Ishikawa (cell line): ENCODE measurements around the gene IRF2.

ENCODE experiments used
- CEBPB ChIP-seq: IDR thresholded peaks from 2 replicates; pipeline ENCODE4 v1.6.1; 2012
- CREB1 ChIP-seq: IDR thresholded peaks from 2 replicates; pipeline ENCODE4 v1.6.1; 2012; ENCODE audit warnings: low read depth
- EGR1 ChIP-seq: IDR thresholded peaks from 2 replicates; pipeline ENCODE4 v1.6.1; 2012
- EP300 ChIP-seq: IDR thresholded peaks from 2 replicates; pipeline ENCODE4 v1.6.1; 2012; ENCODE audit warnings: borderline replicate concordance
- FOXM1 ChIP-seq: IDR thresholded peaks from 2 replicates; pipeline ENCODE4 v1.6.1; 2012; ENCODE audit warnings: low read depth, borderline replicate concordance
- MAX ChIP-seq: IDR thresholded peaks from 2 replicates; pipeline ENCODE4 v1.6.1; 2012
- NFIC ChIP-seq: IDR thresholded peaks from 2 replicates; pipeline ENCODE4 v1.6.1; 2012
- RAD21 ChIP-seq: IDR thresholded peaks from 2 replicates; pipeline ENCODE4 v1.6.1; 2012; ENCODE audit warnings: low read depth
- TAF1 ChIP-seq: IDR thresholded peaks from 2 replicates; pipeline ENCODE4 v1.6.1; 2012; ENCODE audit warnings: low read depth, mild to moderate bottlenecking
- TCF12 ChIP-seq: IDR thresholded peaks from 2 replicates; pipeline ENCODE4 v1.6.1; 2012; ENCODE audit warnings: low read depth
- TEAD4 ChIP-seq: IDR thresholded peaks from 2 replicates; pipeline ENCODE4 v1.6.1; 2012
- YY1 ChIP-seq: IDR thresholded peaks from 2 replicates; pipeline ENCODE4 v1.6.1; 2012; ENCODE audit warnings: low read depth
- ZBTB7A ChIP-seq: IDR thresholded peaks from 2 replicates; pipeline ENCODE4 v1.6.1; 2012; ENCODE audit warnings: low read depth
- TF ChIP-seq, protein P1 (sequence below): IDR thresholded peaks from 2 replicates; pipeline ENCODE4 v1.6.1; 2012
- TF ChIP-seq, protein P2 (sequence below): IDR thresholded peaks from 2 replicates; pipeline ENCODE4 v1.6.1; 2012; ENCODE audit warnings: low read depth, mild to moderate bottlenecking

IRF2 gene

DNA sequence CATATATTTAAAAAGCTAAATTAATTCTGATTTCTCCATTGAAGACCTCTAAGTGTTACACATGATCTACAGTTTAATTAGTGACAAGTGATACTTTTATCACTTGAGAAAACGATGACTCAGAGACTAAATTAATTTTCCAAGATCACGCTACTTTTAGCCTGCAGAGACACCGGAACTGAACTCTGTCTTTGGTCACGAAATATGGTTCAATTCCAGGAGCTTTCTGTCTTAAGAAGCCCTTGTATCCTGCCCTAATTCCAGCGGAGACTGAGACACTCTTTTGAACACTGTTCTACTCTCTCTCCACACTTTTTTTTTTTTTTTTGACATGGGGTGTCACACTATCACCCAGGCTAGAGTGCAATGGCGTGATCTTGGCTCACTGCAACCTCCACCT lies 63.6 kb downstream of the IRF2 start:
- TF ChIP-seq CREB1 (no peak), RAD21 (no peak), MAX (no peak), NFIC (no peak)

DNA sequence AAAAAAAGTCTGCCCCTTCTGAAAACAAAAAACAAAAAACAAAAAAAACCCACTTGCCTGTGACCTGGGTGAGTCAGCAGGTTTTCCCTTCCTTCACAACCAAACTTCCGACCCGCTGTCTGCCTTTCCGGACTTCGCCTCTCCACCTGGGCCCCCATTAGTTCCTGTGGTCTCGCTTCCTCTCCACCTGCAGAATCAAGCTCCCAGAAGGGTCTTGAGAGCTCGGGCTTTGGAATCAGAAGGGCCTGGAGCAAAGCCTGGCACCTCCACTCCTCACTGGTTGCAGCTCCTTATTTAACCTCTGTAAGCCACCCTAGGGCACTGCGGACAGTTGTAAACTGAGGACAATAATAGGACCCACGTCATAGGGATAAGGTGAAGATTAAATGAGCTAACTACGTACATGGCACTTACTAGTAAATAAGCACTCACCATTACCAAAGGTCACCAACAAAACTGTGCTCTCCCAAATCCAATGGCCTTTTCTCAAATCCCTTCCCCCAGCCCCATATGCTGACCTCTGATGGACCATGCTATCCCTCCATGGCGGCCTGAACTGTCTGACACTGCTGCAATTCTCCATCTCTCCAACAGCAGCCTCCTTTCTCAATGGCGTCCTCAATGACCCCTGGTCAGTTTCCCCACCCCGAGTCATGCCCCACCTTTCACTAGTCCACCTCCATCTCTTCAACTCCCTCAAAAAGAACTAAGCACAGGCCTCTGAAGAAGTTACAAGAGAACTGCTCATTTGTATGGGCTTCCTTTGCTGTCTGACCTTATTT lies 64.2 kb downstream of the IRF2 start:
- TF ChIP-seq MAX (no peak), CEBPB (no peak), EP300 (no peak), NFIC (no peak), YY1 (no peak), CREB1 (no peak), ZBTB7A (no peak), RAD21 (no peak), FOXM1 (no peak), EGR1 (no peak), TCF12 (no peak), TAF1 (no peak), TEAD4 (no peak)
- TF ChIP-seq, protein P1, sequence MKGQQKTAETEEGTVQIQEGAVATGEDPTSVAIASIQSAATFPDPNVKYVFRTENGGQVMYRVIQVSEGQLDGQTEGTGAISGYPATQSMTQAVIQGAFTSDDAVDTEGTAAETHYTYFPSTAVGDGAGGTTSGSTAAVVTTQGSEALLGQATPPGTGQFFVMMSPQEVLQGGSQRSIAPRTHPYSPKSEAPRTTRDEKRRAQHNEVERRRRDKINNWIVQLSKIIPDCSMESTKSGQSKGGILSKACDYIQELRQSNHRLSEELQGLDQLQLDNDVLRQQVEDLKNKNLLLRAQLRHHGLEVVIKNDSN: no peak
- TF ChIP-seq, protein P2, sequence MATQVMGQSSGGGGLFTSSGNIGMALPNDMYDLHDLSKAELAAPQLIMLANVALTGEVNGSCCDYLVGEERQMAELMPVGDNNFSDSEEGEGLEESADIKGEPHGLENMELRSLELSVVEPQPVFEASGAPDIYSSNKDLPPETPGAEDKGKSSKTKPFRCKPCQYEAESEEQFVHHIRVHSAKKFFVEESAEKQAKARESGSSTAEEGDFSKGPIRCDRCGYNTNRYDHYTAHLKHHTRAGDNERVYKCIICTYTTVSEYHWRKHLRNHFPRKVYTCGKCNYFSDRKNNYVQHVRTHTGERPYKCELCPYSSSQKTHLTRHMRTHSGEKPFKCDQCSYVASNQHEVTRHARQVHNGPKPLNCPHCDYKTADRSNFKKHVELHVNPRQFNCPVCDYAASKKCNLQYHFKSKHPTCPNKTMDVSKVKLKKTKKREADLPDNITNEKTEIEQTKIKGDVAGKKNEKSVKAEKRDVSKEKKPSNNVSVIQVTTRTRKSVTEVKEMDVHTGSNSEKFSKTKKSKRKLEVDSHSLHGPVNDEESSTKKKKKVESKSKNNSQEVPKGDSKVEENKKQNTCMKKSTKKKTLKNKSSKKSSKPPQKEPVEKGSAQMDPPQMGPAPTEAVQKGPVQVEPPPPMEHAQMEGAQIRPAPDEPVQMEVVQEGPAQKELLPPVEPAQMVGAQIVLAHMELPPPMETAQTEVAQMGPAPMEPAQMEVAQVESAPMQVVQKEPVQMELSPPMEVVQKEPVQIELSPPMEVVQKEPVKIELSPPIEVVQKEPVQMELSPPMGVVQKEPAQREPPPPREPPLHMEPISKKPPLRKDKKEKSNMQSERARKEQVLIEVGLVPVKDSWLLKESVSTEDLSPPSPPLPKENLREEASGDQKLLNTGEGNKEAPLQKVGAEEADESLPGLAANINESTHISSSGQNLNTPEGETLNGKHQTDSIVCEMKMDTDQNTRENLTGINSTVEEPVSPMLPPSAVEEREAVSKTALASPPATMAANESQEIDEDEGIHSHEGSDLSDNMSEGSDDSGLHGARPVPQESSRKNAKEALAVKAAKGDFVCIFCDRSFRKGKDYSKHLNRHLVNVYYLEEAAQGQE: no peak

- TF ChIP-seq CEBPB: no peak
- TF ChIP-seq EP300: no peak
- no peak for TF ChIP-seq EGR1
- TF ChIP-seq YY1: no peak
- TF ChIP-seq TAF1: no peak
- TF ChIP-seq ZBTB7A: no peak
- no peak for TF ChIP-seq TEAD4
- no peak for TF ChIP-seq RAD21
- TF ChIP-seq MAX: no peak
- TF ChIP-seq, protein P2: no peak
Observed at GRCh38 chr4:184409502-184409901, 64.8 kb downstream of the IRF2 start.

DNA sequence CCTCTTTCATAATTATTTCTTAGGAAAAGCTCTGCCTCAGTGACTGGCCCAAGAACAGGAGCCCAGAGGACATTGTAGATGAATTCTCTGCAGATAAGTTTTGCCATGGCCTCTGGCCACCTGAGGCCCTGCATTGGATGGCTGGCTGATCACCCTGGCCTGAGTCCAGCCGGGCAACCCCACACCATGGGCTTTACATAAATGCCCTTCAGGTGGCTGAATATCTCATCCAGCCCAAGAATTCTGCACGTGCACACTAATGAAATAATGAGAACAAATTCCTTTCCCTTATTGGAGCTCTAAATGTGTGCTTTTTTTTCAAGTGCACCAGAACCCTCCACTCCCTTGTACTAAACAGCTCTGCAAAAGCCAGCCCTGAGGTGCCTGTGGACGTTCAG lies 65.7 kb downstream of the IRF2 start:
- no peak for TF ChIP-seq CEBPB
- TF ChIP-seq EGR1: no peak
- TF ChIP-seq TAF1: no peak
- peak; percentile 26; the same call in 1 of the 2 replicates for TF ChIP-seq EP300
- TF ChIP-seq FOXM1: no peak
- peak; percentile 60; the same call in 1 of the 2 replicates for TF ChIP-seq MAX
- TF ChIP-seq YY1: no peak
- no peak for TF ChIP-seq ZBTB7A
- TF ChIP-seq TEAD4: peak; percentile 60
- TF ChIP-seq, protein P2: no peak
- no peak for TF ChIP-seq CREB1
- TF ChIP-seq NFIC: peak; percentile 82
- TF ChIP-seq, protein P1: no peak
- no peak for TF ChIP-seq RAD21
- TF ChIP-seq TCF12: peak; percentile 62
